SK-N-SH treated with all-trans-retinoic acid at 6 μM for 48 hours (cell line): Measurements from ENCODE around the gene DNAJC27.

ENCODE experiments used
- ATAC-seq: fragments of 200-7000 bp; cut with Tn5 transposase; 3 replicates; pipeline ENCODE4 v1.9.1; 2020; ENCODE audit warnings: mild to moderate bottlenecking, moderate library complexity
- ARNTL ChIP-seq: fragments of 450-650 bp; formaldehyde crosslinking; IDR thresholded peaks from 2 replicates; pipeline ENCODE4 v1.5.0; 2020; ENCODE audit warnings: low read depth, mild to moderate bottlenecking, moderate library complexity, borderline replicate concordance
- BACH2 ChIP-seq: fragments of 250-450 bp; sonication (Bioruptor Pico); IDR thresholded peaks from 2 replicates; pipeline ENCODE4 v1.9.0; 2021; ENCODE audit warnings: mild to moderate bottlenecking, borderline replicate concordance
- CSDC2 ChIP-seq: fragments of 250-450 bp; sonication (Bioruptor Pico); IDR thresholded peaks from 2 replicates; pipeline ENCODE4 v1.5.0; 2020; ENCODE audit warnings: mild to moderate bottlenecking, moderate library complexity
- CSRNP3 ChIP-seq: fragments of 250-450 bp; sonication (Bioruptor Pico); IDR thresholded peaks from 2 replicates; pipeline ENCODE4 v1.5.1; 2021; ENCODE audit warnings: mild to moderate bottlenecking, moderate library complexity
- ESRRG ChIP-seq: fragments of 250-450 bp; sonication (Bioruptor Pico); IDR thresholded peaks from 2 replicates; pipeline ENCODE4 v1.6.1; 2021; ENCODE audit warnings: mild to moderate bottlenecking
- GLIS3 ChIP-seq: fragments of 250-450 bp; sonication (Bioruptor Pico); IDR thresholded peaks from 2 replicates; pipeline ENCODE4 v1.5.0; 2020; ENCODE audit warnings: mild to moderate bottlenecking, moderate library complexity
- ISL1 ChIP-seq: fragments of 250-450 bp; sonication (Bioruptor Pico); IDR thresholded peaks from 2 replicates; pipeline ENCODE4 v2.1.2; 2022; ENCODE audit warnings: mild to moderate bottlenecking, moderate library complexity
- OSR1 ChIP-seq: fragments of 250-450 bp; sonication (Bioruptor Pico); IDR thresholded peaks from 2 replicates; pipeline ENCODE4 v1.8.0; 2022; ENCODE audit warnings: moderate library complexity, mild to moderate bottlenecking, inconsistent platforms
- POU6F1 ChIP-seq: fragments of 250-450 bp; sonication (Bioruptor Pico); IDR thresholded peaks from 2 replicates; pipeline ENCODE4 v1.8.0; 2021; ENCODE audit warnings: low read depth, mild to moderate bottlenecking, moderate library complexity, borderline replicate concordance
- PPARA ChIP-seq: fragments of 250-450 bp; sonication (Bioruptor Pico); IDR thresholded peaks from 2 replicates; pipeline ENCODE4 v1.5.0; 2020; ENCODE audit warnings: mild to moderate bottlenecking, borderline replicate concordance
- RARB ChIP-seq: fragments of 250-450 bp; sonication (Bioruptor Pico); IDR thresholded peaks from 2 replicates; pipeline ENCODE4 v1.8.0; 2021; ENCODE audit warnings: mild to moderate bottlenecking, moderate library complexity
- SNAI2 ChIP-seq: fragments of 250-450 bp; sonication (Bioruptor Pico); IDR thresholded peaks from 2 replicates; pipeline ENCODE4 v1.5.0; 2020; ENCODE audit warnings: mild to moderate bottlenecking, moderate library complexity
- TCF4 ChIP-seq: fragments of 250-450 bp; sonication (Bioruptor Pico); IDR thresholded peaks from 2 replicates; pipeline ENCODE4 v1.8.0; 2021; ENCODE audit warnings: mild to moderate bottlenecking, moderate library complexity, borderline replicate concordance
- TOX ChIP-seq: fragments of 250-450 bp; sonication (Bioruptor Pico); IDR thresholded peaks from 2 replicates; pipeline ENCODE4 v1.8.0; 2021; ENCODE audit warnings: mild to moderate bottlenecking, moderate library complexity, borderline replicate concordance
- ZC3H10 ChIP-seq: fragments of 250-450 bp; sonication (Bioruptor Pico); IDR thresholded peaks from 2 replicates; pipeline ENCODE4 v1.5.1; 2021; ENCODE audit warnings: mild to moderate bottlenecking, moderate library complexity
- ZFP3 ChIP-seq: fragments of 250-450 bp; sonication (Bioruptor Pico); IDR thresholded peaks from 2 replicates; pipeline ENCODE4 v1.5.0; 2020; ENCODE audit warnings: mild to moderate bottlenecking, moderate library complexity
- ZFP30 ChIP-seq: fragments of 450-650 bp; formaldehyde crosslinking; IDR thresholded peaks from 2 replicates; pipeline ENCODE4 v1.5.0; 2022; ENCODE audit warnings: mild to moderate bottlenecking, moderate library complexity
- ZNF565 ChIP-seq: fragments of 450-650 bp; formaldehyde crosslinking; conservative IDR thresholded peaks from 2 replicates; pipeline ENCODE4 v1.5.0; 2020; ENCODE audit warnings: low read depth, mild to moderate bottlenecking, moderate library complexity
- ZNF70 ChIP-seq: fragments of 450-650 bp; formaldehyde crosslinking; IDR thresholded peaks from 2 replicates; pipeline ENCODE4 v1.5.0; 2020; ENCODE audit warnings: mild to moderate bottlenecking, moderate library complexity
- ZNF8 ChIP-seq: fragments of 450-650 bp; formaldehyde crosslinking; IDR thresholded peaks from 2 replicates; pipeline ENCODE4 v1.5.0; 2020; ENCODE audit warnings: mild to moderate bottlenecking, moderate library complexity
- TF ChIP-seq, protein P1 (sequence below): fragments of 250-450 bp; sonication (Bioruptor Pico); IDR thresholded peaks from 2 replicates; pipeline ENCODE4 v1.5.1; 2020; ENCODE audit warnings: low read depth, mild to moderate bottlenecking, moderate library complexity
- TF ChIP-seq, protein P2 (sequence below): fragments of 250-450 bp; sonication (Bioruptor Pico); IDR thresholded peaks from 2 replicates; pipeline ENCODE4 v1.8.0; 2020; ENCODE audit warnings: mild to moderate bottlenecking, moderate library complexity, borderline replicate concordance

The DNAJC27 gene

GRCh38 chr2:24928036-24928435, 43.7 kb downstream of the DNAJC27 start (continued):
- TF ChIP-seq POU6F1: no peak
- TF ChIP-seq, all 23 proteins: peak for 0

DNA sequence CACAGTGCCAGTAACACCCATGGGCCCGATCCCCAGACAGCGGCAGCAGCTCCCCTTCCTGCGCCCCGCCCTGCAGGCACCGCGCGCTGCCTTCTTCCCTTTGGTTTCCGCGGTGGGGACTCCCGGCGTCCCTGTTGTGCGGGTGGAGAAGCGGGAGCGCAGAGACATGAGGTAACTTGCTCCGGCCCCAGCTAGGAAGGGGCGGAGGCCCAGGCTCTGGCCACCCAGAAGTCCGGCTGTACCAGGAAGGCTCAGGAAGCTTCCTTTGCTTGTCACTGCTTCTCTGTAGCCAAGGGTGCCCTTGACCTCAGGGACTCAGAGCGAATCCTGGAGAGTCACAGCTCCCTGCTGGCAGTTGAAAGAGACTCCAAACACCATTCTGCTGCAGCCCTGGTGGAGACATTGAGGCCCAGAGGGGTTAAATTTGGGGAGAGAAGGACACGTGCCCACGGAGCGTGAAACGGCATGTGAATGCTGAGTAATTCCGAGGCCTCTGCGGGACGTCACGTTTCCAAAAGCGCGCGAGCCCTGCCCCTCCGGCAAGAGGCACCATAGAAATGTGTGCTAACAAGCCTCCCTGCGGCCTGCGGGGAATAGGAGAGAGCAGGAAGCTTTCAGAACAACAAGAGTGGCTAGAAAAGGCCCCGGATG, 45.0 kb downstream of the DNAJC27 start:
- ATAC-seq: no peak

GRCh38 chr2:24926220-24926601, 45.5 kb downstream of the DNAJC27 start:
- no peak for ATAC-seq
- TF ChIP-seq ESRRG (no peak), ZFP30 (CRISPR knock-in tag) (no peak), GLIS3 (CRISPR knock-in tag) (no peak), CSRNP3 (no peak), ZNF8 (CRISPR knock-in tag) (no peak), ZNF565 (CRISPR knock-in tag) (no peak), POU6F1 (no peak), PPARA (CRISPR knock-in tag) (no peak), ARNTL (CRISPR knock-in tag) (no peak), OSR1 (CRISPR knock-in tag) (no peak), ZNF70 (CRISPR knock-in tag) (no peak), BACH2 (CRISPR knock-in tag) (no peak), ZFP3 (CRISPR knock-in tag) (no peak), TCF4 (no peak), TOX (CRISPR knock-in tag) (no peak), RARB (CRISPR knock-in tag) (no peak)
- TF ChIP-seq, protein P1, sequence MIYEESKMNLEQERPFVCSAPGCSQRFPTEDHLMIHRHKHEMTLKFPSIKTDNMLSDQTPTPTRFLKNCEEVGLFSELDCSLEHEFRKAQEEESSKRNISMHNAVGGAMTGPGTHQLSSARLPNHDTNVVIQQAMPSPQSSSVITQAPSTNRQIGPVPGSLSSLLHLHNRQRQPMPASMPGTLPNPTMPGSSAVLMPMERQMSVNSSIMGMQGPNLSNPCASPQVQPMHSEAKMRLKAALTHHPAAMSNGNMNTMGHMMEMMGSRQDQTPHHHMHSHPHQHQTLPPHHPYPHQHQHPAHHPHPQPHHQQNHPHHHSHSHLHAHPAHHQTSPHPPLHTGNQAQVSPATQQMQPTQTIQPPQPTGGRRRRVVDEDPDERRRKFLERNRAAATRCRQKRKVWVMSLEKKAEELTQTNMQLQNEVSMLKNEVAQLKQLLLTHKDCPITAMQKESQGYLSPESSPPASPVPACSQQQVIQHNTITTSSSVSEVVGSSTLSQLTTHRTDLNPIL (CRISPR knock-in tag): no peak
- TF ChIP-seq, protein P2, sequence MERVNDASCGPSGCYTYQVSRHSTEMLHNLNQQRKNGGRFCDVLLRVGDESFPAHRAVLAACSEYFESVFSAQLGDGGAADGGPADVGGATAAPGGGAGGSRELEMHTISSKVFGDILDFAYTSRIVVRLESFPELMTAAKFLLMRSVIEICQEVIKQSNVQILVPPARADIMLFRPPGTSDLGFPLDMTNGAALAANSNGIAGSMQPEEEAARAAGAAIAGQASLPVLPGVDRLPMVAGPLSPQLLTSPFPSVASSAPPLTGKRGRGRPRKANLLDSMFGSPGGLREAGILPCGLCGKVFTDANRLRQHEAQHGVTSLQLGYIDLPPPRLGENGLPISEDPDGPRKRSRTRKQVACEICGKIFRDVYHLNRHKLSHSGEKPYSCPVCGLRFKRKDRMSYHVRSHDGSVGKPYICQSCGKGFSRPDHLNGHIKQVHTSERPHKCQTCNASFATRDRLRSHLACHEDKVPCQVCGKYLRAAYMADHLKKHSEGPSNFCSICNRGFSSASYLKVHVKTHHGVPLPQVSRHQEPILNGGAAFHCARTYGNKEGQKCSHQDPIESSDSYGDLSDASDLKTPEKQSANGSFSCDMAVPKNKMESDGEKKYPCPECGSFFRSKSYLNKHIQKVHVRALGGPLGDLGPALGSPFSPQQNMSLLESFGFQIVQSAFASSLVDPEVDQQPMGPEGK (CRISPR knock-in tag): no peak

More for the DNA sequence above, 45.0 kb downstream of the DNAJC27 start:
- no peak for TF ChIP-seq GLIS3 (CRISPR knock-in tag)
- no peak for TF ChIP-seq CSDC2 (CRISPR knock-in tag)
- TF ChIP-seq TCF4: no peak
- no peak for TF ChIP-seq RARB (CRISPR knock-in tag)
- TF ChIP-seq TOX (CRISPR knock-in tag): no peak
- no peak for TF ChIP-seq ZFP3 (CRISPR knock-in tag)
- no peak for TF ChIP-seq ZNF70 (CRISPR knock-in tag)
- no peak for TF ChIP-seq ZC3H10
- no peak for TF ChIP-seq ZFP30 (CRISPR knock-in tag)
- TF ChIP-seq ZNF8 (CRISPR knock-in tag): no peak
- no peak for TF ChIP-seq ESRRG
- TF ChIP-seq SNAI2 (CRISPR knock-in tag): no peak
- TF ChIP-seq ARNTL (CRISPR knock-in tag): no peak
- TF ChIP-seq, all 23 proteins: peak for 0

GRCh38 chr2:24925815-24926214, 45.9 kb downstream of the DNAJC27 start:
- no peak for ATAC-seq
- no peak for TF ChIP-seq ZNF8 (CRISPR knock-in tag)
- no peak for TF ChIP-seq GLIS3 (CRISPR knock-in tag)
- no peak for TF ChIP-seq ISL1 (CRISPR knock-in tag)
- no peak for TF ChIP-seq TCF4
- TF ChIP-seq PPARA (CRISPR knock-in tag): no peak
- TF ChIP-seq BACH2 (CRISPR knock-in tag): no peak
- TF ChIP-seq ZNF70 (CRISPR knock-in tag): no peak
- TF ChIP-seq ARNTL (CRISPR knock-in tag): no peak
- no peak for TF ChIP-seq CSRNP3
- no peak for TF ChIP-seq POU6F1
- no peak for TF ChIP-seq ZFP30 (CRISPR knock-in tag)
- no peak for TF ChIP-seq ESRRG
- TF ChIP-seq ZNF565 (CRISPR knock-in tag): no peak
- TF ChIP-seq ZC3H10: no peak
